GM23248 (cell line): ENCODE data around the gene MSL2.

Experiments
- EZH2 ChIP-seq: fragments of 200-600 bp; sonication (generic); IDR thresholded peaks from 2 replicates; pipeline ENCODE4 v1.6.1; 2018; ENCODE audit warnings: antibody characterized with exemption, mild to moderate bottlenecking; ENCODE audit not compliant: insufficient read depth, poor library complexity, severe bottlenecking
- EZH2phosphoT487 ChIP-seq: fragments of 200-600 bp; sonication (generic); IDR thresholded peaks from 2 replicates; pipeline ENCODE4 v1.6.1; 2018; ENCODE audit warnings: antibody characterized with exemption, moderate library complexity, mild to moderate bottlenecking, low read depth; ENCODE audit not compliant: insufficient read depth

- TF ChIP-seq EZH2 (no peak), EZH2phosphoT487 (no peak)
Measured at GRCh38 chr3:136166507-136166906, 29.6 kb downstream of the MSL2 start.
